Gastroesophageal sphincter (tissue), 4 donors: ENCODE measurements around the gene SYNC. TPM values are rescaled to one million over a fixed set of nuclear protein-coding genes. Genes with fewer than 3 reads are reported as not detected.

Experiments
- ATAC-seq: fragments of 150-250 bp; one replicate; pipeline ENCODE4 v1.9.1; 2016; ENCODE audit warnings: mild to moderate bottlenecking, moderate library complexity
- H3K27ac ChIP-seq, 4 donors: fragments of 200-600 bp; sonication (generic) in 3 of 4; 1 replicate in 3 of 4; 2 replicates in 1 of 4; pipeline ENCODE4 v1.5.1; 2016 to 2019
- H3K27me3 ChIP-seq: fragments of 200-600 bp; sonication (generic); one replicate; pipeline ENCODE4 v1.5.1; 2019
- H3K36me3 ChIP-seq, 2 donors: fragments of 200-600 bp; sonication (generic); one replicate each; pipeline ENCODE4 v1.5.1; 2019; ENCODE audit warnings: control low read depth in 1 of 2
- H3K4me1 ChIP-seq, 3 donors: fragments of 200-600 bp; sonication (generic); 1 replicate in 2 of 3; 2 replicates in 1 of 3; pipeline ENCODE4 v1.5.1; 2016 to 2019; ENCODE audit warnings: control low read depth in 2 of 3
- H3K4me3 ChIP-seq, 2 donors: fragments of 200-600 bp; sonication (generic); one replicate each; pipeline ENCODE4 v1.5.1; 2019; ENCODE audit warnings: mild to moderate bottlenecking in 1 of 2, moderate library complexity in 1 of 2
- H3K9me3 ChIP-seq, 3 donors: fragments of 200-600 bp; sonication (generic); one replicate each; pipeline ENCODE4 v1.5.1; 2017 to 2019; ENCODE audit warnings: control low read depth in 2 of 3
- EP300 ChIP-seq: sonication (generic); formaldehyde crosslinking; IDR thresholded peaks from one replicate; pipeline ENCODE4 v1.6.1; 2017; ENCODE audit warnings: antibody characterized with exemption, mild to moderate bottlenecking
- POLR2A ChIP-seq, 2 donors: fragments of 450-650 bp; IDR thresholded peaks; one replicate each; pipeline ENCODE4 v1.6.1; 2017; ENCODE audit warnings: antibody characterized with exemption in 2 of 2, mild to moderate bottlenecking in 2 of 2, moderate library complexity in 1 of 2
- POLR2AphosphoS5 ChIP-seq: sonication (generic); formaldehyde crosslinking; IDR thresholded peaks from one replicate; pipeline ENCODE4 v1.6.1; 2017; ENCODE audit warnings: antibody characterized with exemption
- WGBS, 2 donors: methylation state at CpG; one replicate each; pipeline ENCODE4 v1.1.5; 2018; ENCODE audit warnings: low coverage in 1 of 2; 5-methylcytosine and 5-hydroxymethylcytosine counted together
- total RNA-seq, 4 donors: library from RNA; depleted of rRNA; stranded (reverse); fragments of >200 nt; gene quantifications; one replicate each; pipeline ENCODE4 v1.1.0, GENCODE V29; 2016
- TF ChIP-seq, protein P1 (sequence below), 4 experiments: fragments of 200-600 bp in 2 of 4; fragments of 450-650 bp in 2 of 4; sonication (generic) in 1 of 4; IDR thresholded peaks; one replicate each; pipeline ENCODE4 v1.5.1; 2017 to 2019; ENCODE audit warnings: antibody characterized with exemption in 4 of 4, mild to moderate bottlenecking in 2 of 4, moderate library complexity in 2 of 4

SYNC gene
- total RNA-seq, 4 donors from 2014 or later = 132 to 265 (median 167) TPM

DNA sequence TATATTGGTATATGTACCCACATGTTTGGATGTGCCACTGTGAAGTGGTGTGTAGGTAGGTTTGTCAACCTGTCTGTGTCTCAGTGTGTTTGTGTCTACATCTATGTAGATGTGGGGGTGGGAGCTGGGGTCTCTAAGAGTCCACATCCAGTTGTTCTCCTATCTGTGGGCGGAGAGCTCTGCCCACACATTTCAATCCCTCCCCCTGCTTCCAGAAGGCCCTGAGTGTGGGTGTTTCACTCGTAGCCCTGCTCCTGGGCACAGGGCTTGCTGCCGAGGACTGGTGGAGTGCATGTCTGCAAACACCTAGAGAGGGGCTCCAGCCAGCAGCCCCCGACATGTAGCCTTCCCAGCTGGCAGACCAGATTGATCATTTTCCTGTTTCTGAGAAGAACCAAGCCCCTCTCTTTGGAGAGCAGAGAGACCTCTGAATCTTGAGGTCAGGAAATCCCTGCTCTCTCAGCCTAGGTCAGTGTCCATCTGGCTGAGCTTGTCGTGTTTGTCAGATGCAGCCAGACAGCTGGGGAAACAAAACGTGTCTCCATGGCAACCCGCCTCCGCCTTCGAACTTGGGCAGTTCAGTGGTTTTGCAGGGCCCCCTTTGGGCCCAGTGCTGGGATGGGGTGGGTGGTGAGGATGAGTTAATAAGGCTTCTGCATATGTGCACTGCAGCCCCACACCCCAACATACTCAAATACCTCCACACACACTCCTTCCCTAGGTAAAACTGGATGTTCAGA, 31.2 kb upstream of the SYNC start:
- TF ChIP-seq EP300 (no peak), POLR2AphosphoS5 (no peak), POLR2A (IDR thresholded peaks at IDR 0.05) (no peak)
- TF ChIP-seq, protein P1, sequence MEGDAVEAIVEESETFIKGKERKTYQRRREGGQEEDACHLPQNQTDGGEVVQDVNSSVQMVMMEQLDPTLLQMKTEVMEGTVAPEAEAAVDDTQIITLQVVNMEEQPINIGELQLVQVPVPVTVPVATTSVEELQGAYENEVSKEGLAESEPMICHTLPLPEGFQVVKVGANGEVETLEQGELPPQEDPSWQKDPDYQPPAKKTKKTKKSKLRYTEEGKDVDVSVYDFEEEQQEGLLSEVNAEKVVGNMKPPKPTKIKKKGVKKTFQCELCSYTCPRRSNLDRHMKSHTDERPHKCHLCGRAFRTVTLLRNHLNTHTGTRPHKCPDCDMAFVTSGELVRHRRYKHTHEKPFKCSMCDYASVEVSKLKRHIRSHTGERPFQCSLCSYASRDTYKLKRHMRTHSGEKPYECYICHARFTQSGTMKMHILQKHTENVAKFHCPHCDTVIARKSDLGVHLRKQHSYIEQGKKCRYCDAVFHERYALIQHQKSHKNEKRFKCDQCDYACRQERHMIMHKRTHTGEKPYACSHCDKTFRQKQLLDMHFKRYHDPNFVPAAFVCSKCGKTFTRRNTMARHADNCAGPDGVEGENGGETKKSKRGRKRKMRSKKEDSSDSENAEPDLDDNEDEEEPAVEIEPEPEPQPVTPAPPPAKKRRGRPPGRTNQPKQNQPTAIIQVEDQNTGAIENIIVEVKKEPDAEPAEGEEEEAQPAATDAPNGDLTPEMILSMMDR (IDR thresholded peaks at IDR 0.05) = no peak
- Histone ChIP-seq H3K9me3 (no peaks in the 10 kb centered on the region), H3K27me3 (no peaks in the 10 kb centered on the region), H3K4me3 (no peak overlapping the region), H3K36me3 (no peaks in the 10 kb centered on the region), H3K27ac (no peak overlapping the region), H3K4me1 (no peaks in the 10 kb centered on the region)
- no CpG with 5 or more reads among the region's 9 CpGs for WGBS, 2 donors
- ATAC-seq = no peak

- ATAC-seq = no peak
- WGBS, 2 donors = 40 to 97% methylated on average over 1 to 6 of the region's 14 CpGs
Measured at GRCh38 chr1:32729254-32730046, 26.9 kb upstream of the SYNC start.

DNA sequence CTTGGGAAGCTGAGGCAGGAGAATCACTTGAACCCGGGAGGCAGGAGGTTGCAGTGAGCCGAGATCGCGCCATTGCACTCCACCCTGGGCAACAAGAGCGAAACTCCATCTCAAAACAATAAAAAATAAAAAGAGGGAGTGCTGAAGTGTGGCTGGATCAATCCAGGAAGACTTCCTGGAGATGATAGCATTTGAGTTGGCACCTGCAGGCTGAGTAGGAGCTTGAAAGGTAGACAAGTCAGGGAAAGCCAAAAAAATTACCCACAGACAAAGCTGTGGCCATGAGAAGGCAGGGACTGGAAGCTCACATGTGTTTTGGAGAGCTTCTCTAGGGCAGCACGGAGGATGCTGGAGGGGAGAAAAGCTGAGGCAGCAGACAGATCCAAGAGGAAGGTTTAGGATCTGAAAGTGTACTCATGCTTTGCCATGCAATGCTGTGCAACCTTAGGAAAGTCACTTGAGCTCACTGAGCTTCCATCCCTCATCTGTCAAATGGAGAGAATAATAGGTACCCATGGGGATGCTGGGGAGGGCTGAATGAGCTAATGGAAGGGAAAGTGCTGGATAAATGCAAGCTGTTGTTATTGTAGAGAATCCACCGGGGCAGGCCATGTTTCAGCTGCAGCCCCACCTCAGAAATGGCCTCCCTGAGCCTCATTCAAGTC, 26.0 kb upstream of the SYNC start:
- H3K4me1 ChIP-seq = peaks cover 0 to 15% (median 10%) of the 10 kb centered on the region in 3 donors
- WGBS, 2 donors = 86% methylated on average over 7 of the region's 7 CpGs; no CpG with 5 or more reads in 1 of the 2 donors
- no peak overlapping the region for H3K4me3 ChIP-seq
- TF ChIP-seq POLR2A (IDR thresholded peaks at IDR 0.05) = no peak
- TF ChIP-seq, protein P1 (IDR thresholded peaks at IDR 0.05) = no peak
- no peak for TF ChIP-seq EP300
- no peak for TF ChIP-seq POLR2AphosphoS5
- no peaks in the 10 kb centered on the region for H3K27me3 ChIP-seq
- ATAC-seq = no peak
- H3K36me3 ChIP-seq = no peaks in the 10 kb centered on the region
- no peak overlapping the region for H3K27ac ChIP-seq
- H3K9me3 ChIP-seq = no peaks in the 10 kb centered on the region

More at GRCh38 chr1:32729254-32730046, 26.9 kb upstream of the SYNC start:
- Histone ChIP-seq H3K27ac (no peak overlapping the region), H3K27me3 (no peaks in the 10 kb centered on the region), H3K4me3 (no peak overlapping the region), H3K9me3 (no peaks in the 10 kb centered on the region), H3K36me3 (no peaks in the 10 kb centered on the region), H3K4me1 (peaks cover 0 to 15% (median 10%) of the 10 kb centered on the region in 3 donors)
- TF ChIP-seq, protein P1 (IDR thresholded peaks at IDR 0.05) = no peak
- TF ChIP-seq POLR2A (IDR thresholded peaks at IDR 0.05) (no peak), POLR2AphosphoS5 (no peak), EP300 (no peak)

GRCh38 chr1:32727876-32728275, 25.3 kb upstream of the SYNC start:
- 100% methylated on average over 1 of the region's 1 CpG; no CpG with 5 or more reads in 1 of the 2 donors for WGBS, 2 donors
- H3K27ac ChIP-seq = no peak overlapping the region
- no peaks in the 10 kb centered on the region for H3K9me3 ChIP-seq

More at GRCh38 chr1:32727876-32728275, 25.3 kb upstream of the SYNC start:
- H3K4me3 ChIP-seq = no peak overlapping the region
- H3K27me3 ChIP-seq = no peaks in the 10 kb centered on the region
- ATAC-seq = no peak
- peaks cover 0 to 15% (median 10%) of the 10 kb centered on the region in 3 donors for H3K4me1 ChIP-seq
- TF ChIP-seq POLR2A (IDR thresholded peaks at IDR 0.05) = no peak
- no peak for TF ChIP-seq EP300
- TF ChIP-seq POLR2AphosphoS5 = no peak
- TF ChIP-seq, protein P1 (IDR thresholded peaks at IDR 0.05) = no peak
- H3K36me3 ChIP-seq = no peaks in the 10 kb centered on the region
